ENCODE measurements around the gene GBX2.

GBX2 gene

GRCh38 chr2:236166796-236167296 is 1.3 kb downstream of the GBX2 start:
- no peak for DNase-seq

- no peak for DNase-seq
Measured at GRCh38 chr2:236165842-236166795, 2.1 kb downstream of the GBX2 start.

GRCh38 chr2:236164925-236165841 is 3.0 kb downstream of the GBX2 start:
- no peak for DNase-seq

- DNase-seq: no peak
Measured at GRCh38 chr2:236164201-236164924, 3.8 kb downstream of the GBX2 start.

- no peak for DNase-seq
Measured at GRCh38 chr2:236163471-236164200, 4.5 kb downstream of the GBX2 start.

- DNase-seq: no peak
Measured at GRCh38 chr2:236162882-236163470, 5.2 kb downstream of the GBX2 start.

GRCh38 chr2:236162031-236162845 is 5.9 kb downstream of the GBX2 start:
- DNase-seq: no peak

- DNase-seq: no peak
Measured at GRCh38 chr2:236161531-236161930, 6.7 kb downstream of the GBX2 start.

- no peak for DNase-seq
Measured at GRCh38 chr2:236161082-236161462, 7.1 kb downstream of the GBX2 start.

- no peak for DNase-seq
Measured at GRCh38 chr2:236160366-236161081, 7.7 kb downstream of the GBX2 start.

- DNase-seq: no peak
Measured at GRCh38 chr2:236159778-236160170, 8.4 kb downstream of the GBX2 start.

GRCh38 chr2:236158969-236159777 is 9.0 kb downstream of the GBX2 start:
- DNase-seq: no peak

GRCh38 chr2:236157815-236158498 is 10.2 kb downstream of the GBX2 start:
- DNase-seq: no peak

- DNase-seq: no peak
Measured at GRCh38 chr2:236157366-236157765, 10.8 kb downstream of the GBX2 start.

GRCh38 chr2:236156860-236157194 is 11.4 kb downstream of the GBX2 start:
- no peak for DNase-seq

- DNase-seq: no peak
Measured at GRCh38 chr2:236156095-236156859, 11.9 kb downstream of the GBX2 start.

- DNase-seq: no peak
Measured at GRCh38 chr2:236155406-236155805, 12.8 kb downstream of the GBX2 start.

- no peak for DNase-seq
Measured at GRCh38 chr2:236146436-236146835, 21.8 kb downstream of the GBX2 start.

Measured in activated gamma-delta T cell treated with Interleukin-2 at 50 U/mL for 16 hours (primary cell).